H9 (cell line): ENCODE data around the gene PDE4C. TPM values are rescaled to one million over a fixed set of nuclear protein-coding genes. Genes with fewer than 3 reads are reported as not detected.

Experiments
- DNase-seq: peaks from one replicate; pipeline ENCODE4 v3.0.0-alpha.2; 2017
- H2AFZ ChIP-seq: one replicate; pipeline ENCODE4 v1.6.1; 2013; ENCODE audit warnings: mild to moderate bottlenecking, low read length, control low read depth, moderate library complexity
- H2AK5ac ChIP-seq: 2 replicates; pipeline ENCODE4 v1.6.1; 2013; ENCODE audit warnings: low read length, control low read depth, mixed read lengths; ENCODE audit not compliant: insufficient read length
- H2BK120ac ChIP-seq: one replicate; pipeline ENCODE4 v1.6.1; 2013; ENCODE audit warnings: low read depth, mild to moderate bottlenecking, low read length, control low read depth, inconsistent platforms; ENCODE audit not compliant: poor library complexity, severe bottlenecking
- H2BK12ac ChIP-seq: 2 replicates; pipeline ENCODE4 v1.6.1; 2013; ENCODE audit warnings: low read length, control low read depth, mixed read lengths, low read depth; ENCODE audit not compliant: insufficient read length
- H2BK15ac ChIP-seq: 2 replicates; pipeline ENCODE4 v1.6.1; 2013; ENCODE audit warnings: low read depth, low read length, control low read depth
- H2BK20ac ChIP-seq: one replicate; pipeline ENCODE4 v1.6.1; 2013; ENCODE audit warnings: low read depth, mild to moderate bottlenecking, low read length, control low read depth, inconsistent platforms; ENCODE audit not compliant: poor library complexity, severe bottlenecking
- H2BK5ac ChIP-seq: 2 replicates; pipeline ENCODE4 v1.6.1; 2013; ENCODE audit warnings: low read length, control low read depth, mixed read lengths; ENCODE audit not compliant: insufficient read length
- H3K14ac ChIP-seq: 2 replicates; pipeline ENCODE4 v1.6.1; 2013; ENCODE audit warnings: low read length, control low read depth; ENCODE audit not compliant: insufficient read depth
- H3K18ac ChIP-seq: 2 replicates; pipeline ENCODE4 v1.6.1; 2013; ENCODE audit warnings: low read depth, mild to moderate bottlenecking, mixed read lengths, low read length, control low read depth; ENCODE audit not compliant: insufficient read length
- H3K23ac ChIP-seq: 2 replicates; pipeline ENCODE4 v1.6.1; 2013; ENCODE audit warnings: low read length, control low read depth, mixed read lengths, low read depth; ENCODE audit not compliant: insufficient read length
- H3K23me2 ChIP-seq: 2 replicates; pipeline ENCODE4 v1.6.1; 2013; ENCODE audit warnings: low read depth, mild to moderate bottlenecking, mixed read lengths, low read length, control low read depth; ENCODE audit not compliant: insufficient read length, poor library complexity, severe bottlenecking
- H3K27ac ChIP-seq: 2 replicates; pipeline ENCODE4 v1.5.1; 2013; ENCODE audit warnings: low read length, control low read depth, mixed read lengths, low read depth; ENCODE audit not compliant: insufficient read length
- H3K27me3 ChIP-seq: 2 replicates; pipeline ENCODE4 v1.6.1; 2013; ENCODE audit warnings: low read length, control low read depth, inconsistent platforms; ENCODE audit not compliant: insufficient read depth
- H3K4ac ChIP-seq: 2 replicates; pipeline ENCODE4 v1.6.1; 2013; ENCODE audit warnings: low read depth, mild to moderate bottlenecking, control low read depth, inconsistent platforms, low read length, moderate library complexity
- H3K4me1 ChIP-seq: 2 replicates; pipeline ENCODE4 v1.6.1; 2013; ENCODE audit warnings: low read length, control low read depth, inconsistent platforms; ENCODE audit not compliant: insufficient read depth
- H3K4me2 ChIP-seq: 2 replicates; pipeline ENCODE4 v1.6.1; 2013; ENCODE audit warnings: low read length, control low read depth, mixed read lengths; ENCODE audit not compliant: insufficient read length, insufficient read depth
- H3K56ac ChIP-seq: 2 replicates; pipeline ENCODE4 v1.6.1; 2013; ENCODE audit warnings: low read depth, mild to moderate bottlenecking, mixed read lengths, low read length, control low read depth; ENCODE audit not compliant: insufficient read length
- H3K79me1 ChIP-seq: 2 replicates; pipeline ENCODE4 v1.6.1; 2013; ENCODE audit warnings: low read depth, mild to moderate bottlenecking, moderate library complexity, low read length, control low read depth, inconsistent platforms; ENCODE audit not compliant: insufficient read depth, poor library complexity, severe bottlenecking
- H3K79me2 ChIP-seq: 2 replicates; pipeline ENCODE4 v1.6.1; 2013; ENCODE audit warnings: low read length, control low read depth, inconsistent platforms; ENCODE audit not compliant: insufficient read depth
- H3K9ac ChIP-seq: 2 replicates; pipeline ENCODE4 v1.6.1; 2013; ENCODE audit warnings: low read length, control low read depth, mixed read lengths; ENCODE audit not compliant: insufficient read length; ENCODE audit errors: extremely low read depth
- H3K9me3 ChIP-seq: one replicate; pipeline ENCODE4 v1.6.1; 2013; ENCODE audit warnings: low read depth, low read length, inconsistent platforms; ENCODE audit not compliant: control insufficient read depth
- H3T11ph ChIP-seq: one replicate; pipeline ENCODE4 v1.6.1; 2013; ENCODE audit warnings: mild to moderate bottlenecking, low read length, control low read depth, inconsistent platforms
- H4K20me1 ChIP-seq: one replicate; pipeline ENCODE4 v1.6.1; 2013; ENCODE audit not compliant: control insufficient read depth, insufficient read length, insufficient read depth
- H4K5ac ChIP-seq: 2 replicates; pipeline ENCODE4 v1.6.1; 2013; ENCODE audit warnings: low read depth, mild to moderate bottlenecking, mixed read lengths, low read length, control low read depth; ENCODE audit not compliant: insufficient read length
- H4K8ac ChIP-seq: replicated peaks from 2 replicates; pipeline ENCODE4 v1.6.1; 2013; ENCODE audit warnings: low read length, control low read depth, mixed read lengths, low read depth; ENCODE audit not compliant: insufficient read length
- H4K91ac ChIP-seq: 2 replicates; pipeline ENCODE4 v1.6.1; 2013; ENCODE audit warnings: low read depth, mild to moderate bottlenecking, moderate library complexity, mixed read lengths, low read length, control low read depth; ENCODE audit not compliant: insufficient read length
- H3K27ac Mint-ChIP-seq, 3 experiments: 2 replicates in 2 of 3; 3 replicates in 1 of 3; pipeline ENCODE4 v1.8.0; 2020 to 2021; ENCODE audit warnings: mixed read lengths in 3 of 3, mild to moderate bottlenecking in 1 of 3, moderate library complexity in 1 of 3
- H3K27me3 Mint-ChIP-seq: 2 replicates; pipeline ENCODE4 v1.8.0; 2021; ENCODE audit warnings: low read depth, mild to moderate bottlenecking, moderate library complexity, mixed read lengths
- H3K36me3 Mint-ChIP-seq, 3 experiments: 2 replicates in 2 of 3; 3 replicates in 1 of 3; pipeline ENCODE4 v1.8.0; 2020 to 2021; ENCODE audit warnings: low read depth in 3 of 3, mixed read lengths in 3 of 3; ENCODE audit not compliant: insufficient read depth in 1 of 3
- H3K4me1 Mint-ChIP-seq, 2 experiments: 2 replicates each; pipeline ENCODE4 v1.8.0; 2020; ENCODE audit warnings: mixed read lengths in 2 of 2
- H3K4me3 Mint-ChIP-seq, 2 experiments: 2 replicates in 1 of 2; 3 replicates in 1 of 2; pipeline ENCODE4 v1.8.0; 2020 to 2021; ENCODE audit warnings: mild to moderate bottlenecking in 2 of 2, mixed read lengths in 2 of 2, moderate library complexity in 1 of 2
- H3K9me3 Mint-ChIP-seq, 2 experiments: 2 replicates in 1 of 2; 3 replicates in 1 of 2; pipeline ENCODE4 v1.8.0; 2020; ENCODE audit warnings: mild to moderate bottlenecking in 2 of 2, mixed read lengths in 2 of 2, moderate library complexity in 1 of 2
- CTCF ChIP-seq: fragments of 200-600 bp; sonication (generic); conservative IDR thresholded peaks from 3 replicates; pipeline ENCODE4 v1.8.0; 2021; ENCODE audit warnings: antibody characterized with exemption, mild to moderate bottlenecking
- WGBS: extraction: QIAGEN DNeasy Blood & Tissue Kit; methylation state at CpG from one replicate; pipeline ENCODE4 v1.1.7; 2013; ENCODE audit warnings: missing lambda C conversion rate, low lambda C conversion rate, mixed read lengths; ENCODE audit not compliant: insufficient read length; ENCODE audit errors: extremely low coverage; 5-methylcytosine and 5-hydroxymethylcytosine counted together
- total RNA-seq: library from RNA; stranded (reverse); gene quantifications from 2 replicates; pipeline ENCODE4 v1.2.1, GENCODE V29; 2021

Gene PDE4C
- total RNA-seq, 1 experiment from 2014 or later: 1.8 TPM

GRCh38 chr19:18197306-18197705, 28.9 kb downstream of the PDE4C start:
- Histone ChIP-seq H2BK5ac (no peak overlapping the region), H2AFZ (no peak overlapping the region), H3K79me2 (peaks cover 2% of the 10 kb centered on the region; the same call in 1 of the 2 replicates), H3K4me2 (no peak overlapping the region), H3K14ac (no peak overlapping the region), H3K56ac (no peak overlapping the region), H3K79me1 (peaks cover 6% of the 10 kb centered on the region), H3T11ph (no peak overlapping the region), H3K4ac (no peak overlapping the region), H3K27me3 (no peaks in the 10 kb centered on the region), H2BK20ac (no peak overlapping the region), H3K9ac (no peak overlapping the region), H3K4me1 (no peaks in the 10 kb centered on the region; the same call in 1 of the 2 replicates), H2BK120ac (no peak overlapping the region), H3K18ac (no peak overlapping the region), H4K5ac (no peak overlapping the region), H4K91ac (no peak overlapping the region), H2BK15ac (no peak overlapping the region), H3K23me2 (peaks cover 8% of the 10 kb centered on the region), H2BK12ac (no peak overlapping the region), H3K27ac (no peak overlapping the region), H3K23ac (no peak overlapping the region), H4K8ac (no peak overlapping the region), H3K9me3 (no peaks in the 10 kb centered on the region), H2AK5ac (no peak overlapping the region), H4K20me1 (no peaks in the 10 kb centered on the region)
- H3K27ac Mint-ChIP-seq: no peak overlapping the region
- TF ChIP-seq CTCF: no peak
- WGBS: no CpG with 5 or more reads among the region's 18 CpGs
- H3K27me3 Mint-ChIP-seq: no peaks in the 10 kb centered on the region; the same call in 1 of the 2 replicates
- peaks cover 21 to 50% (median 43%) of the 10 kb centered on the region in 3 experiments for H3K36me3 Mint-ChIP-seq
- H3K4me3 Mint-ChIP-seq: no peak overlapping the region
- H3K9me3 Mint-ChIP-seq: no peaks in the 10 kb centered on the region; a peak in 1 of 5 replicates
- H3K4me1 Mint-ChIP-seq: peaks cover 10 to 13% of the 10 kb centered on the region in 2 experiments
- no peak for DNase-seq
